Measurements from ENCODE around the gene NDUFS3. TPM values are rescaled to one million over a fixed set of nuclear protein-coding genes. Genes with fewer than 3 reads are reported as not detected.

The NDUFS3 gene
- total and polyA plus RNA-seq, 2 of the 13 experiments (the other 11 are each of a cell fraction or from before 2014, with no cell fraction given): 151 to 184 TPM

- TF ChIP-seq TSC22D2 (CRISPR knock-in tag; IDR thresholded peaks at IDR 0.05; ENCODE audit: borderline replicate concordance): no peak; the same call in 1 of the 2 replicates
- TF ChIP-seq MIER3 (CRISPR knock-in tag; IDR thresholded peaks at IDR 0.05; ENCODE audit: borderline replicate concordance): no peak
- TF ChIP-seq RBM39 (IDR thresholded peaks at IDR 0.05; ENCODE audit: low read depth, low read length, poor library complexity, severe bottlenecking): peak; percentile 71
- TF ChIP-seq MXD1 (CRISPR knock-in tag; IDR thresholded peaks at IDR 0.05): peak; percentile 71
- TF ChIP-seq SMAD3 (CRISPR knock-in tag; IDR thresholded peaks at IDR 0.05): no peak
- TF ChIP-seq PHF21A (CRISPR knock-in tag; IDR thresholded peaks at IDR 0.05): no peak
- no peak for TF ChIP-seq ATF7 (IDR thresholded peaks at IDR 0.05)
- no peak for TF ChIP-seq ATF7 (CRISPR knock-in tag; IDR thresholded peaks at IDR 0.05)
- peak; percentile 75; the same call in 1 of the 2 replicates for TF ChIP-seq THAP11 (CRISPR knock-in tag; IDR thresholded peaks at IDR 0.05)
- 0 out of 2 replicates have a peak, but pooled peaks have one; percentile 31 for TF ChIP-seq ATF2 (CRISPR knock-in tag; IDR thresholded peaks at IDR 0.05)
- no peak for TF ChIP-seq JDP2 (CRISPR knock-in tag; IDR thresholded peaks at IDR 0.05; ENCODE audit: borderline replicate concordance)
- no peak for TF ChIP-seq MBNL3 (CRISPR knock-in tag; conservative IDR thresholded peaks at IDR 0.05)
- TF ChIP-seq NFRKB (IDR thresholded peaks at IDR 0.05): no peak
- TF ChIP-seq FOSL1 (CRISPR knock-in tag; IDR thresholded peaks at IDR 0.05; ENCODE audit: borderline replicate concordance): no peak
- TF ChIP-seq RBAK (CRISPR knock-in tag; IDR thresholded peaks at IDR 0.05): no peak
- TF ChIP-seq ZBTB34 (CRISPR knock-in tag; IDR thresholded peaks at IDR 0.05): no peak
- TF ChIP-seq KDM3A (CRISPR knock-in tag; IDR thresholded peaks at IDR 0.05; ENCODE audit: low read depth): peak; percentile 79
- TF ChIP-seq RERE (CRISPR knock-in tag; IDR thresholded peaks at IDR 0.05; ENCODE audit: low read depth): no peak
- TF ChIP-seq ZMYM4 (CRISPR knock-in tag; IDR thresholded peaks at IDR 0.05): peak; percentile 84
Measured at GRCh38 chr11:47565340-47566148, 13.3 kb upstream of the NDUFS3 start, which contains the start of gene PTPMT1 (continued).

Data from HepG2 (cell line).